Jurkat, Clone E6-1 (cell line): ENCODE measurements around the gene PDE10A.
"Not testable (repeated sequence)": the region's sequence is repeated elsewhere in the genome, so short reads cannot be mapped to it uniquely, and the experiment has no call there.

Experiments used
- DNase-seq: peaks from one replicate; pipeline ENCODE4 v3.0.0-alpha.2; 2011; ENCODE audit warnings: low read depth, low spot score
- H3K4me3 ChIP-seq: 2 replicates; pipeline ENCODE4 v1.5.1; 2011; ENCODE audit warnings: mild to moderate bottlenecking, low read length, control low read depth, moderate library complexity

The PDE10A gene

GRCh38 chr6:165573671-165574070 lies 89.4 kb downstream of the PDE10A start:
- no peak overlapping the region for H3K4me3 ChIP-seq
- DNase-seq: no peak

- no peak overlapping the region for H3K4me3 ChIP-seq
- no peak for DNase-seq
These were observed 91.3 kb downstream of the PDE10A start for GRCh38 chr6:165571721-165572132.

GRCh38 chr6:165571068-165571682 lies 91.9 kb downstream of the PDE10A start:
- no peak overlapping the region for H3K4me3 ChIP-seq
- no peak for DNase-seq

GRCh38 chr6:165568326-165568725 lies 94.7 kb downstream of the PDE10A start:
- no peak overlapping the region for H3K4me3 ChIP-seq
- no peak for DNase-seq

- no peak for DNase-seq
- H3K4me3 ChIP-seq: no peak overlapping the region
These were observed 96.8 kb downstream of the PDE10A start for GRCh38 chr6:165566088-165566828.

GRCh38 chr6:165562421-165563090 lies 100.5 kb downstream of the PDE10A start:
- DNase-seq: no peak
- no peak overlapping the region for H3K4me3 ChIP-seq

GRCh38 chr6:165559632-165560031 lies 103.4 kb downstream of the PDE10A start:
- H3K4me3 ChIP-seq: no peak overlapping the region
- no peak for DNase-seq

- H3K4me3 ChIP-seq, DNase-seq: not testable (repeated sequence)
These were observed 104.9 kb downstream of the PDE10A start for GRCh38 chr6:165558097-165558496.

- DNase-seq: no peak
- no peak overlapping the region for H3K4me3 ChIP-seq
These were observed 105.4 kb downstream of the PDE10A start for GRCh38 chr6:165557674-165558073.

GRCh38 chr6:165556116-165556843 lies 106.8 kb downstream of the PDE10A start:
- DNase-seq: no peak
- no peak overlapping the region for H3K4me3 ChIP-seq

- DNase-seq, H3K4me3 ChIP-seq: not testable (repeated sequence)
These were observed 108.4 kb downstream of the PDE10A start for GRCh38 chr6:165554644-165555043.

- DNase-seq: no peak
- H3K4me3 ChIP-seq: no peak overlapping the region
These were observed 110.7 kb downstream of the PDE10A start for GRCh38 chr6:165552248-165552736.

GRCh38 chr6:165551828-165552227 lies 111.2 kb downstream of the PDE10A start:
- no peak for DNase-seq
- no peak overlapping the region for H3K4me3 ChIP-seq

- no peak overlapping the region for H3K4me3 ChIP-seq
- DNase-seq: no peak
These were observed 114.6 kb downstream of the PDE10A start for GRCh38 chr6:165548450-165548849.

- no peak for DNase-seq
- no peak overlapping the region for H3K4me3 ChIP-seq
These were observed 117.2 kb downstream of the PDE10A start for GRCh38 chr6:165545806-165546205.

- H3K4me3 ChIP-seq: no peak overlapping the region
- DNase-seq: no peak
These were observed 119.3 kb downstream of the PDE10A start for GRCh38 chr6:165543781-165544180.

- DNase-seq: no peak
These were observed 126.1 kb downstream of the PDE10A start for GRCh38 chr6:165536911-165537310.

GRCh38 chr6:165519316-165519715 lies 143.7 kb downstream of the PDE10A start:
- no peak for DNase-seq
- H3K4me3 ChIP-seq: no peak overlapping the region

More at GRCh38 chr6:165536911-165537310, 126.1 kb downstream of the PDE10A start:
- no peak overlapping the region for H3K4me3 ChIP-seq

- H3K4me3 ChIP-seq: no peak overlapping the region
- no peak for DNase-seq
These were observed 146.9 kb downstream of the PDE10A start for GRCh38 chr6:165515963-165516624.
